K562 (cell line): ENCODE measurements around the gene C1orf116. TPM values are rescaled to one million over a fixed set of nuclear protein-coding genes. Genes with fewer than 3 reads are reported as not detected.

Source experiments
- ATAC-seq: fragments of 200-7000 bp; cut with Tn5 transposase; 3 replicates; pipeline ENCODE4 v1.9.1; 2020; ENCODE audit warnings: moderate library complexity
- BruUV-seq: library from RNA; stranded (reverse); fragments of 400-500 nt; replicated peaks from 2 replicates; lab custom pipeline; 2021; lab: Mats Ljungman, UMichigan
- CTCF ChIA-PET: fragments of 300-600 bp; formaldehyde crosslinking; extraction: SDS; loops from one replicate; lab custom pipeline; 2021; ENCODE audit warnings: low intra/inter-chr PET ratio; lab: Yijun Ruan, JAX
- POLR2A ChIA-PET: fragments of 300-600, 350-650 bp; sonication (Branson Sonifier 250); formaldehyde crosslinking; extraction: SDS; loops from one replicate; lab custom pipeline; 2021; ENCODE audit warnings: antibody characterized with exemption, inconsistent platforms; lab: Yijun Ruan, JAX
- DNase-seq, 4 experiments: peaks; one replicate each; pipeline versions ENCODE4 v3.0.0 to v3.0.0-alpha.2; 2011 to 2018; ENCODE audit warnings: low spot score in 3 of 4, mixed read lengths in 3 of 4; ENCODE audit errors: extremely low read depth in 1 of 4
- FAIRE-seq: peaks from 2 replicates; lab custom pipeline; 2011; peaks lifted over from hg19 to GRCh38; lab: Jason Lieb, UNC
- H2AFZ ChIP-seq: 2 replicates; pipeline ENCODE4 v1.6.0; 2011; ENCODE audit warnings: low read depth, low read length, control low read depth, inconsistent platforms
- H3K27ac ChIP-seq: fragments of 200-600 bp; 3 replicates; pipeline ENCODE4 v1.8.0; 2011; ENCODE audit warnings: low read depth, mild to moderate bottlenecking, control low read depth, inconsistent platforms, low read length, moderate library complexity, mixed read lengths; ENCODE audit errors: extremely low read depth
- H3K27me3 ChIP-seq, 2 experiments: fragments of 300-600 bp in 1 of 2; 2 replicates in 1 of 2; 3 replicates in 1 of 2; pipeline versions ENCODE4 v1.6.0 to v1.8.0; 2011; ENCODE audit warnings: inconsistent platforms in 2 of 2, low read length in 2 of 2, mild to moderate bottlenecking in 1 of 2, mixed read lengths in 1 of 2, moderate library complexity in 1 of 2; ENCODE audit not compliant: control insufficient read depth in 2 of 2, insufficient read depth in 2 of 2
- H3K36me3 ChIP-seq: fragments of 300-600 bp; 3 replicates; pipeline ENCODE4 v1.8.0; 2011; ENCODE audit warnings: mild to moderate bottlenecking, low read length, inconsistent platforms; ENCODE audit not compliant: control insufficient read depth, insufficient read depth
- H3K4me1 ChIP-seq, 2 experiments: fragments of 200-600 bp in 1 of 2; replicated peaks in 1 of 2; 2 replicates in 1 of 2; 3 replicates in 1 of 2; pipeline versions ENCODE4 v1.5.1 to v1.8.0; 2011; ENCODE audit warnings: inconsistent platforms in 2 of 2, low read length in 2 of 2, mild to moderate bottlenecking in 1 of 2, mixed read lengths in 1 of 2, moderate library complexity in 1 of 2; ENCODE audit not compliant: control insufficient read depth in 2 of 2, insufficient read depth in 2 of 2
- H3K4me2 ChIP-seq: 2 replicates; pipeline ENCODE4 v1.6.1; 2011; ENCODE audit warnings: low read length, control low read depth, inconsistent platforms, mixed read lengths; ENCODE audit not compliant: insufficient read depth
- H3K4me3 ChIP-seq: fragments of 200-600 bp; sonication (generic), shearing (Covaris generic); 2 replicates; pipeline ENCODE4 v1.5.1; 2016; ENCODE audit warnings: control low read depth, inconsistent platforms
- H3K79me2 ChIP-seq: fragments of 200-600 bp; 3 replicates; pipeline ENCODE4 v1.8.0; 2011; ENCODE audit warnings: low read length, inconsistent platforms; ENCODE audit not compliant: control insufficient read depth, insufficient read depth
- H3K9ac ChIP-seq, 2 experiments: 2 replicates each; pipeline versions ENCODE4 v1.6.0 to v1.6.1; 2011; ENCODE audit warnings: low read depth in 2 of 2, low read length in 2 of 2, control low read depth in 1 of 2, inconsistent platforms in 1 of 2, mild to moderate bottlenecking in 1 of 2, mixed read lengths in 1 of 2; ENCODE audit not compliant: insufficient read depth in 1 of 2
- H3K9me1 ChIP-seq: one replicate; pipeline ENCODE4 v1.6.0; 2011; ENCODE audit warnings: inconsistent platforms, mild to moderate bottlenecking, low read length, moderate library complexity; ENCODE audit not compliant: control insufficient read depth, insufficient read depth
- H3K9me3 ChIP-seq: replicated peaks from 2 replicates; pipeline ENCODE4 v1.5.1; 2011; ENCODE audit warnings: low read depth, low read length, inconsistent platforms; ENCODE audit not compliant: control insufficient read depth, insufficient read depth
- H4K20me1 ChIP-seq: replicated peaks from 2 replicates; pipeline ENCODE4 v1.6.1; 2011; ENCODE audit warnings: low read length, inconsistent platforms, mixed read lengths; ENCODE audit not compliant: control insufficient read depth, insufficient read depth
- CCNT2 ChIP-seq: IDR thresholded peaks from 2 replicates; pipeline ENCODE4 v1.6.1; 2011; ENCODE audit warnings: borderline replicate concordance, low read depth, mild to moderate bottlenecking, moderate library complexity, mixed read lengths, low read length; ENCODE audit not compliant: insufficient read length; ENCODE audit errors: extremely low read depth
- GABPB1 ChIP-seq: sonication (generic); formaldehyde crosslinking; IDR thresholded peaks from 2 replicates; pipeline ENCODE4 v1.8.0; 2022; ENCODE audit warnings: mild to moderate bottlenecking, missing genetic modification reagents
- GMEB1 ChIP-seq: fragments of 250-450 bp; sonication (Bioruptor Pico); IDR thresholded peaks from 2 replicates; pipeline ENCODE4 v1.4.0; 2020; ENCODE audit warnings: mild to moderate bottlenecking
- KLF16 ChIP-seq: IDR thresholded peaks from 2 replicates; pipeline ENCODE4 v1.6.1; 2016; ENCODE audit warnings: antibody characterized with exemption
- MXI1 ChIP-seq: IDR thresholded peaks from 2 replicates; pipeline ENCODE4 v1.6.1; 2011; ENCODE audit warnings: low read depth, mild to moderate bottlenecking, improper control_type of control experiment, low read length
- PATZ1 ChIP-seq: fragments of 250-450 bp; sonication (Bioruptor Pico); IDR thresholded peaks from 2 replicates; pipeline ENCODE4 v1.5.0; 2020; ENCODE audit warnings: mild to moderate bottlenecking, borderline replicate concordance
- TAF9B ChIP-seq: fragments of 450-650 bp; IDR thresholded peaks from 2 replicates; pipeline ENCODE4 v1.6.1; 2018; ENCODE audit warnings: mild to moderate bottlenecking; ENCODE audit not compliant: partially characterized antibody
- TFAM ChIP-seq: fragments of 250-450 bp; sonication (Bioruptor Pico); conservative IDR thresholded peaks from 2 replicates; pipeline ENCODE4 v1.5.0; 2021; ENCODE audit warnings: mild to moderate bottlenecking, moderate library complexity
- WHSC1 ChIP-seq: IDR thresholded peaks from one replicate; pipeline ENCODE4 v1.6.1; 2012; ENCODE audit warnings: low read length, control low read depth, inconsistent platforms
- XRCC4 ChIP-seq: IDR thresholded peaks from one replicate; pipeline ENCODE4 v1.6.1; 2011; ENCODE audit not compliant: insufficient read depth, insufficient read length; ENCODE audit errors: extremely low read depth
- ZNF175 ChIP-seq: fragments of 200-800 bp; sonication (Bioruptor generic); IDR thresholded peaks from 2 replicates; pipeline ENCODE4 v1.6.1; 2016; ENCODE audit warnings: low read depth, mild to moderate bottlenecking, missing genetic modification characterization, missing compliant biosample characterization
- ZNF583 ChIP-seq: fragments of 250-450 bp; sonication (Bioruptor Pico); IDR thresholded peaks from 2 replicates; pipeline ENCODE4 v1.4.0; 2020
- ZNF830 ChIP-seq: fragments of 250-450 bp; sonication (Bioruptor Pico); IDR thresholded peaks from 2 replicates; pipeline ENCODE4 v1.5.0; 2021; ENCODE audit warnings: mild to moderate bottlenecking
- ZSCAN29 ChIP-seq: fragments of 450-650 bp; IDR thresholded peaks from 2 replicates; pipeline ENCODE4 v1.6.1; 2017
- WGBS: fragments of 100-300 bp; shearing (Covaris generic); methylation state at CpG from one replicate; pipeline ENCODE4 v1.1.6; 2016; ENCODE audit warnings: low coverage, mixed read lengths; ENCODE audit not compliant: insufficient coverage; ENCODE audit errors: missing lambda C conversion rate; 5-methylcytosine and 5-hydroxymethylcytosine counted together
- in situ Hi-C: fragments of 300-500 bp; cut with MboI; formaldehyde crosslinking; loops from 4 replicates; pipeline ENCODE4 v1.15.0; 2018; ENCODE audit warnings: inconsistent platforms, mixed read lengths
- intact Hi-C: fragments of 100-400 bp; cut with micrococcal nuclease; formaldehyde crosslinking; loops from 2 replicates; pipeline ENCODE4 v1.14.2; 2022
- polyA plus RNA-seq, 8 experiments: library from polyadenylated mRNA; depleted of rRNA in 4 of 8; stranded (reverse) in 5 of 8; unstranded in 3 of 8; fragments of >200 nt; fragmentation: Nextera tagmentation in 2 of 8; fragmentation: Illumina TruSeq in 1 of 8; extraction: Ambion mirVana in 2 of 8; extraction: Trizol in 1 of 8; gene quantifications; 2 replicates each; pipeline versions ENCODE4 v1.2.1 to v1.2.3, GENCODE V29; 2011 to 2014; ENCODE audit warnings: inconsistent platforms in 1 of 8, missing spikeins in 1 of 8
- total RNA-seq, 7 experiments: library from RNA; depleted of rRNA in 6 of 7; stranded (reverse); fragments of >200 nt in 6 of 7; fragmentation: Illumina TruSeq in 2 of 7; extraction: Trizol in 2 of 7; gene quantifications; 2 replicates each; pipeline versions ENCODE4 v1.2.1 to v1.2.3, GENCODE V29; 2011 to 2021; ENCODE audit warnings: low replicate concordance in 1 of 7

Gene C1orf116
- total and polyA plus RNA-seq, 9 of the 15 experiments (the other 6 are each of a cell fraction or from before 2014, with no cell fraction given): 0.62 to 3.0 (median 0.95) TPM

DNA sequence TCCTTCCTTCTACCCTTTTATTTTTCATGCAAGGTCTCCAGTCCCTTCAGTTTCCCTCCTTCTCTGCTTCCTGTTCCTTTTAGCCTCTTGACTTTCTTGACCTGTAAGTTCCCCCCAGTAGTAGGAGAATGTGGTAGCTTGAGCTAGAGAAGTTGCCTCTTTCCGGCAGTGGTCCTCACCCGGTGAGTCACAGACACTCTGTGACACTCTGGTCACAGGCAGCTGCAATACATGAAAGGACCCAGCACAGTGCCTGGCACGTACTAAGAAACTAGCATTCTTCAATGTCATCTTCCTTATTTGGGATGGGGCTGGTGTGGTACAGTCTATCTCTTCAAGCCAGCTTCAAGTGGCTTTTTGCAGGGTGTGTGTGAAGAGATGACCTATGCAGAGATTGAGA lies 36.5 kb upstream of the C1orf116 start:
- no peaks in the 10 kb centered on the region for H3K79me2 ChIP-seq
- H4K20me1 ChIP-seq: no peaks in the 10 kb centered on the region
- ATAC-seq: no peak
- H3K27ac ChIP-seq: no peak overlapping the region
- no TSS peak for BruUV-seq
- no peak for FAIRE-seq
- no peak for TF ChIP-seq ZNF583 (CRISPR knock-in tag)
- no peak for TF ChIP-seq ZNF175 (CRISPR knock-in tag)
- no peak overlapping the region for H2AFZ ChIP-seq
- H3K4me3 ChIP-seq: no peak overlapping the region
- H3K36me3 ChIP-seq: peaks cover 71% of the 10 kb centered on the region
- no peak overlapping the region for H3K9ac ChIP-seq
- no peaks in the 10 kb centered on the region for H3K27me3 ChIP-seq
- H3K4me2 ChIP-seq: no peak overlapping the region
- ChIA-PET CTCF (no interaction called here), POLR2A (interaction anchor here (0.6 to 0.9 kb wide), 2 partner anchors 11 to 48 kb away, joined by 3 to 4 read pairs; no protein-coding TSS in a partner anchor)
- no peaks in the 10 kb centered on the region for H3K4me1 ChIP-seq
- 72% methylated on average over 3 of the region's 3 CpGs for WGBS
- no peak for DNase-seq
- in situ Hi-C loops (no loop called here), intact Hi-C loops (no loop called here)
- no peaks in the 10 kb centered on the region for H3K9me1 ChIP-seq
- H3K9me3 ChIP-seq: no peaks in the 10 kb centered on the region

- Histone ChIP-seq H3K9me3 (no peaks in the 10 kb centered on the region), H3K36me3 (peaks cover 81% of the 10 kb centered on the region), H3K4me1 (no peaks in the 10 kb centered on the region), H3K4me3 (no peak overlapping the region), H3K27ac (no peak overlapping the region), H3K4me2 (no peak overlapping the region), H3K9me1 (no peaks in the 10 kb centered on the region), H3K79me2 (no peaks in the 10 kb centered on the region), H3K9ac (no peak overlapping the region), H3K27me3 (no peaks in the 10 kb centered on the region)
- no peak for ATAC-seq
- no peak for FAIRE-seq
- in situ Hi-C loops (no loop called here), intact Hi-C loops (no loop called here)
- CTCF ChIA-PET: no interaction called here
- no peak for TF ChIP-seq ZNF830 (CRISPR knock-in tag)
- no peak for TF ChIP-seq WHSC1
- TF ChIP-seq MXI1: no peak
- TF ChIP-seq TAF9B: no peak
- no peak for TF ChIP-seq GMEB1 (CRISPR knock-in tag)
- no peak for TF ChIP-seq GABPB1 (CRISPR knock-in tag)
- no peak for TF ChIP-seq TFAM (CRISPR knock-in tag)
- no peak for TF ChIP-seq CCNT2
- TF ChIP-seq KLF16: no peak
- TF ChIP-seq XRCC4: no peak
- TF ChIP-seq PATZ1 (CRISPR knock-in tag): no peak
- no peak for TF ChIP-seq ZSCAN29
- no peak for TF ChIP-seq ZNF175 (CRISPR knock-in tag)
- TF ChIP-seq, all 486 proteins: peak for 0
- Histone ChIP-seq H2AFZ (no peak overlapping the region), H4K20me1 (no peaks in the 10 kb centered on the region)
- 65% methylated on average over 5 of the region's 5 CpGs for WGBS
- BruUV-seq: no TSS peak
- no peak for DNase-seq
- POLR2A ChIA-PET: no interaction called here
These were observed 35.1 kb upstream of the C1orf116 start for GRCh38 chr1:207067665-207068064.
